Body of pancreas (tissue), 4 donors: ENCODE results near the gene TEX14. TPM values are rescaled to one million over a fixed set of nuclear protein-coding genes. Genes with fewer than 3 reads are reported as not detected.

Experiments used
- ATAC-seq: fragments of 150-250 bp; one replicate; pipeline ENCODE4 v1.9.1; 2016
- DNase-seq, 4 donors: peaks; one replicate each; pipeline ENCODE4 v3.0.0-alpha.2; 2019
- H3K27ac ChIP-seq, 4 donors: fragments of 200-600 bp; sonication (generic); 1 replicate in 3 of 4; 2 replicates in 1 of 4; pipeline versions ENCODE4 v1.5.1 to v1.6.1; 2016 to 2019; ENCODE audit warnings: mild to moderate bottlenecking in 1 of 4, mixed read lengths in 1 of 4, moderate library complexity in 1 of 4
- H3K27me3 ChIP-seq, 2 donors: fragments of 200-600 bp; sonication (generic); one replicate each; pipeline ENCODE4 v1.6.0; 2016; ENCODE audit warnings: mild to moderate bottlenecking in 1 of 2
- H3K36me3 ChIP-seq, 2 donors: fragments of 200-600 bp; sonication (generic); replicated peaks in 1 of 2; 2 replicates each; pipeline ENCODE4 v1.5.1; 2016; ENCODE audit warnings: low read depth in 2 of 2; ENCODE audit not compliant: insufficient read depth in 1 of 2
- H3K4me1 ChIP-seq: fragments of 200-600 bp; sonication (generic); one replicate; pipeline ENCODE4 v1.6.0; 2016
- H3K4me3 ChIP-seq, 2 donors: fragments of 200-600 bp; sonication (generic); 1 replicate in 1 of 2; 2 replicates in 1 of 2; pipeline ENCODE4 v1.5.1; 2016 to 2019
- H3K9me3 ChIP-seq, 3 donors: fragments of 200-600 bp; sonication (generic); 1 replicate in 2 of 3; 2 replicates in 1 of 3; pipeline ENCODE4 v1.5.1; 2016
- CTCF ChIP-seq, 7 experiments: fragments of 450-650 bp in 4 of 7; fragments of 200-600 bp in 3 of 7; sonication (generic) in 3 of 7; IDR thresholded peaks; one replicate each; pipeline ENCODE4 v1.5.1; 2016 to 2019; ENCODE audit warnings: antibody characterized with exemption in 7 of 7
- POLR2A ChIP-seq, 3 donors: fragments of 450-650 bp; IDR thresholded peaks; one replicate each; pipeline ENCODE4 v1.6.1; 2016; ENCODE audit warnings: antibody characterized with exemption in 3 of 3, mild to moderate bottlenecking in 2 of 3
- WGBS, 2 donors: methylation state at CpG; one replicate each; pipeline ENCODE4 v1.1.5; 2017; 5-methylcytosine and 5-hydroxymethylcytosine counted together
- intact Hi-C: fragments of 100-400 bp; cut with DNase I; formaldehyde crosslinking; loops from one replicate; pipeline ENCODE4 v1.15.1; 2023
- total RNA-seq, 2 donors: library from RNA; depleted of rRNA; stranded (reverse); fragments of >200 nt; gene quantifications; one replicate each; pipeline ENCODE4 v1.1.0, GENCODE V29; 2016

Gene TEX14
- total RNA-seq, 2 donors from 2014 or later: 0.26 TPM; not detected in 1

GRCh38 chr17:58513965-58514769 is 177.7 kb downstream of the TEX14 start, which contains the start of gene MTMR4:
TSS of gene MTMR4 (minus strand) at chr17:58514638. CDS start at chr17:58514407, 231 bp downstream.
- ATAC-seq (peak; percentile 17), DNase-seq (peak; percentile 82 to 91 (median 87))
- Histone ChIP-seq H3K4me1 (peaks cover 33% of the 10 kb centered on the region), H3K36me3 (peaks cover 0 to 13% of the 10 kb centered on the region in 2 donors), H3K27me3 (no peaks in the 10 kb centered on the region), H3K4me3 (peak within 1 kb of the TSS in 1 of 2 donors; percentile 39), H3K27ac (peak within 1 kb of the TSS; percentile 43 to 75 (median 60)), H3K9me3 (no peaks in the 10 kb centered on the region)
- TF ChIP-seq POLR2A (IDR thresholded peaks at IDR 0.05) (no peak), CTCF (IDR thresholded peaks at IDR 0.05) (no peak)
- intact Hi-C loops: no loop called here
- 1% methylated on average over 14 to 58 of the region's 64 CpGs for WGBS, 2 donors

- 35 to 37% methylated on average over 14 of the region's 14 CpGs for WGBS, 2 donors
- Histone ChIP-seq H3K27me3 (no peaks in the 10 kb centered on the region), H3K36me3 (peaks cover 0 to 19% of the 10 kb centered on the region in 2 donors), H3K27ac (no peak overlapping the region), H3K4me3 (no peak overlapping the region), H3K4me1 (peaks cover 33% of the 10 kb centered on the region), H3K9me3 (no peaks in the 10 kb centered on the region)
- no peak for DNase-seq
- no peak for TF ChIP-seq POLR2A (IDR thresholded peaks at IDR 0.05)
- TF ChIP-seq CTCF (IDR thresholded peaks at IDR 0.05): no peak
- intact Hi-C loops: no loop called here
- no peak for ATAC-seq
Observed at GRCh38 chr17:58513267-58513964, 178.4 kb downstream of the TEX14 start.

- H3K4me1 ChIP-seq: peaks cover 19% of the 10 kb centered on the region
- ATAC-seq (no peak), DNase-seq (no peak)
- H3K27ac ChIP-seq: no peak overlapping the region
- WGBS, 2 donors: 90 to 92% methylated on average over 5 of the region's 5 CpGs
- no peak overlapping the region for H3K4me3 ChIP-seq
- no peaks in the 10 kb centered on the region for H3K9me3 ChIP-seq
- H3K27me3 ChIP-seq: no peaks in the 10 kb centered on the region
- intact Hi-C loops: no loop called here
- no peak for TF ChIP-seq CTCF (IDR thresholded peaks at IDR 0.05)
- no peak for TF ChIP-seq POLR2A (IDR thresholded peaks at IDR 0.05)
- H3K36me3 ChIP-seq: peaks cover 0 to 37% of the 10 kb centered on the region in 2 donors
Observed at GRCh38 chr17:58510075-58510474, 181.8 kb downstream of the TEX14 start.

GRCh38 chr17:58508341-58509067 is 183.3 kb downstream of the TEX14 start:
- no peak overlapping the region for H3K4me3 ChIP-seq
- peaks cover 0 to 47% of the 10 kb centered on the region in 2 donors for H3K36me3 ChIP-seq
- ATAC-seq (no peak), DNase-seq (peak in 1 of 4 donors; percentile 7)
- TF ChIP-seq CTCF (IDR thresholded peaks at IDR 0.05) (no peak), POLR2A (IDR thresholded peaks at IDR 0.05) (no peak)
- H3K27ac ChIP-seq: no peak overlapping the region
- H3K9me3 ChIP-seq: no peaks in the 10 kb centered on the region
- no peaks in the 10 kb centered on the region for H3K27me3 ChIP-seq
- 77 to 82% methylated on average over 8 to 10 of the region's 10 CpGs for WGBS, 2 donors
- H3K4me1 ChIP-seq: peaks cover 7% of the 10 kb centered on the region
- intact Hi-C loops: no loop called here
